Cardiac fibroblast (primary cell): Measurements from ENCODE around the gene C4BPB.

Source experiments
- DNase-seq, 2 donors: peaks; one replicate each; pipeline versions ENCODE4 v3.0.0 to v3.0.0-alpha.2; 2010; ENCODE audit warnings: low read depth in 2 of 2
- H3K4me3 ChIP-seq, 2 donors: replicated peaks in 1 of 2; 1 replicate in 1 of 2; 2 replicates in 1 of 2; pipeline ENCODE4 v1.5.1; 2011; ENCODE audit warnings: low read depth in 2 of 2, low read length in 2 of 2, mild to moderate bottlenecking in 2 of 2, moderate library complexity in 1 of 2
- TF ChIP-seq, protein P1 (sequence below): IDR thresholded peaks from one replicate; pipeline ENCODE4 v1.5.1; 2011; ENCODE audit warnings: low read depth, mild to moderate bottlenecking, low read length, inconsistent platforms

The C4BPB gene

GRCh38 chr1:207131163-207131562 lies 42.5 kb downstream of the C4BPB start:
- TF ChIP-seq, protein P1, sequence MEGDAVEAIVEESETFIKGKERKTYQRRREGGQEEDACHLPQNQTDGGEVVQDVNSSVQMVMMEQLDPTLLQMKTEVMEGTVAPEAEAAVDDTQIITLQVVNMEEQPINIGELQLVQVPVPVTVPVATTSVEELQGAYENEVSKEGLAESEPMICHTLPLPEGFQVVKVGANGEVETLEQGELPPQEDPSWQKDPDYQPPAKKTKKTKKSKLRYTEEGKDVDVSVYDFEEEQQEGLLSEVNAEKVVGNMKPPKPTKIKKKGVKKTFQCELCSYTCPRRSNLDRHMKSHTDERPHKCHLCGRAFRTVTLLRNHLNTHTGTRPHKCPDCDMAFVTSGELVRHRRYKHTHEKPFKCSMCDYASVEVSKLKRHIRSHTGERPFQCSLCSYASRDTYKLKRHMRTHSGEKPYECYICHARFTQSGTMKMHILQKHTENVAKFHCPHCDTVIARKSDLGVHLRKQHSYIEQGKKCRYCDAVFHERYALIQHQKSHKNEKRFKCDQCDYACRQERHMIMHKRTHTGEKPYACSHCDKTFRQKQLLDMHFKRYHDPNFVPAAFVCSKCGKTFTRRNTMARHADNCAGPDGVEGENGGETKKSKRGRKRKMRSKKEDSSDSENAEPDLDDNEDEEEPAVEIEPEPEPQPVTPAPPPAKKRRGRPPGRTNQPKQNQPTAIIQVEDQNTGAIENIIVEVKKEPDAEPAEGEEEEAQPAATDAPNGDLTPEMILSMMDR: no peak
- DNase-seq: no peak
- no peak overlapping the region for H3K4me3 ChIP-seq

GRCh38 chr1:207134581-207134980 lies 45.9 kb downstream of the C4BPB start:
- TF ChIP-seq, protein P1: no peak
- H3K4me3 ChIP-seq: no peak overlapping the region
- no peak for DNase-seq

DNA sequence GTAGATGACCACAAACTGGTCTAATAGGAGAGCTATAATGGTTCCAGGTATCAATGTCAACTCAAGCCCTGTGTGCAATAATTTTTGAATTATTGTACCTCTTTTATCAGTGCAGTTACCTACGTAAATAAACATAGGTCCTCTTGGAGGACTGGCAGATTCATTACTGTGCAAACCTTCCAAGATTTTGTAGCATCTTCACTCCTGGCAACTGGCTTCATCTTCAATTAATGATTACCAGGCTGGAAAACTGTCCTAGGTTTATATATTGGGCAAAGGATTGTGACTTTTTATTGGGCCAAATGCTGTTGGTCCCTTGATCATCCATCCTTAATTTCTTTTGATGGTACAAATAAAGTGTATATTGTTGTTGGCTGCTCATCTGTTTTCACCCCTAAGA lies 51.0 kb downstream of the C4BPB start:
- no peak for DNase-seq
- H3K4me3 ChIP-seq: no peak overlapping the region
- TF ChIP-seq, protein P1: no peak

DNA sequence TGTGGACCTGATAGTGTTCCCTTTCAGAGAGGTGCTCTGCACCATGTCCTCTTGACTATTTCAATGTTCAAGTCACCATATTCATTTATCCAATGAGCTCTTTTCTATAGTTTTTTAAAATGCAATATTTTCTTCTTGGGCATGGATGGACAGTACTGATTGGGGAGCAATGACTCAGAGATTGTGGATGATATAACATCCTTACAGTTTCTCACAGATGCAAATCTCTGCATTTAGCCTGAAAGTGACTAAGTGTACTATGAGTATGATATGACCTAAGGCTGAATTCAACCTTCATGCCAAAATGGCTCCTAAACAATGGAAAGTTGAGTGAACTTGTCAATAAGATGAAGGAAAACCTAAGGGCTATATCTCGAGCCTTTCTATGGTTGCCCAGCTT lies 51.9 kb downstream of the C4BPB start:
- TF ChIP-seq, protein P1: no peak
- H3K4me3 ChIP-seq: no peak overlapping the region
- peak in 1 of 2 donors; percentile 3 for DNase-seq

GRCh38 chr1:207145401-207146058 lies 56.9 kb downstream of the C4BPB start:
- TF ChIP-seq, protein P1: no peak
- DNase-seq: no peak
- H3K4me3 ChIP-seq: no peak overlapping the region
